SK-N-MC (cell line): ENCODE measurements around the gene GRID2.

Experiments used
- EZH2 ChIP-seq: fragments of 200-600 bp; sonication (generic); IDR thresholded peaks from one replicate; pipeline ENCODE4 v1.6.1; 2017; ENCODE audit warnings: antibody characterized with exemption
- FOXP2 ChIP-seq: optimal IDR thresholded peaks from 2 replicates; pipeline ENCODE3; 2011; ENCODE audit warnings: mild to moderate bottlenecking, moderate library complexity; ENCODE audit not compliant: insufficient read depth; ENCODE audit errors: extremely low read length, control extremely low read depth

- no peak for TF ChIP-seq EZH2
- no peak for TF ChIP-seq FOXP2
Measured at GRCh38 chr4:92333016-92333415, 29.2 kb downstream of the GRID2 start.
